ENCODE results near the gene DCAF8.

DCAF8 gene

DNA sequence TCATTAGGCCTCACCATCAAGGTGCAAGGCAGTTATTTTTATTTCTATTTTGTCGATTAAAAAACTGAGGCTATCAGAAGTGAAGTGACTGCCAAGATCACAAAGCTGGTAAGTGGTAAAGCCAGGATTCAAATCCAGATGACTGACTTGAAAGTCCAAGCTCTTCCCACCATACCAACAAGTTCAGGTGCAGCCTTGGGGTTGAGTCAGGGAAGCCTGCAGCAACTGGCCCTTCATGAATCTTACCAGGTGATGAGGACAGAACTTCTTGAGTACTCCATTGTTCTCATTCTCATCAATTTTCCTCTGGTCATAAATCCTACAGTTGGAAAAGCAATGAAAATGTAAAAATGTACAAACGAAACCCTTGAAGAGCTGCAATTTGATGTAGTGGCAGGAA is 37.0 kb downstream of the DCAF8 start:
- no peak for DNase-seq (ENCODE audit: low read depth)

DNA sequence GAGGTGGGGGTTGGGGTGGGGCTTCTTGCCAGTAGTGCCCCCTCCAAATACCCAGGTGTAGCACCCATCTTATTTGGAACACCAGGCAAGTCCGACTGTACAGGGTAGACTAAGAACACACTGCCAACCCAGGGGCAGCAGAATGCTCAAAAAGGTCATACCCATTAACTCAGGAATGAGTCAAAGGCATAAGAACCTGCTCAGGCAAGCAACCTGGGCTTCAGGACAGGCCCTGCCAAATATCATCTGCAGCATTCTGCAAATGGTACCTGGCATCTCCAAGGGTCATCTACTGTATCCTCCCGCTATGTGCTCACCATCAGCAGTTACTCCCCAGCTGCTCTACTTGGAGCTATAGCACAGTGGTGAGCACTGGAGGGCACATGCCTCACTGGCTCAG is 37.7 kb downstream of the DCAF8 start:
- DNase-seq (ENCODE audit: low read depth), result no peak

- DNase-seq (ENCODE audit: low read depth), result no peak
Observed at GRCh38 chr1:160222546-160222945, 39.8 kb downstream of the DCAF8 start.

DNA sequence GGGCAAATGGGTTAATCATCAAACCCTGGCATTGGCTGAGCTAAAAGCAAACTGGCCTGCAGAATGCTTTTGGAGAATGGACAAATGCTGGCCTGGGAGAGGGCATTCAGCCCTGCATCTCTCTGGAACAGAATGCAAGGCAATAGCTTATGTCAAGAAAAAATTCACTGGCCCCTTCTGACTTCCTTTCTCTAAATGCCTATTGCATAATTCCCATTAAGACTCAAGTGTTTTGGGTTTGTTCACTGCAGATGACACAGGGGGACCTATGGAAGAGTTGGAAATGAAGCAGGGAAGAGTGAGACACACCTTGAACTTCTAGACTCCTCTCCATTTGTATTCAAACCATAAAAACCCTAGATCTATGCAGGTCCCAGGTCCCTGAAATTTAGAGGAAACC is 41.3 kb downstream of the DCAF8 start:
- no peak for DNase-seq (ENCODE audit: low read depth)

GRCh38 chr1:160220301-160220700 is 42.0 kb downstream of the DCAF8 start:
- no peak for DNase-seq (ENCODE audit: low read depth)

GRCh38 chr1:160219062-160219929 is 43.1 kb downstream of the DCAF8 start:
- no peak for DNase-seq (ENCODE audit: low read depth)

GRCh38 chr1:160217481-160218051 is 44.8 kb downstream of the DCAF8 start:
- no peak for DNase-seq (ENCODE audit: low read depth)

DNA sequence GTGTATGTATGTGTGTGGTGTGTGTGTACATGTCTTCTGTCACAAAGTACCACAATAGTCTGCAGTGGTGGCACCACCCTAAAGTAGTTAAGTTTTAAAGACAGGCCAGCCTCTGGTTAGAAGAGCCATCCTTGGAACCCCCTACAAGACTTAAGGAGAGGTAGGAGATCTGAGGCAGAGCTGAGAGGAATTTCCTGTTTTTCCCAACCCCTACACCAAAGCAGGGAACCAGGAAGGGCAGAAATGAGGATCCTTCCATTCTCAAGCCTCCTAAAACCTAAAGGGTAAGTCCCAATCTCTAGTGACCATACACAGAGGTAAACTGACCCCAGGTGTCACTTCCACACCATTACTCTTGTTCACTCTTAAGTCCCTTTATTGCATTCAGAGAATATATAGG is 46.0 kb downstream of the DCAF8 start:
- DNase-seq (ENCODE audit: low read depth), result no peak

DNA sequence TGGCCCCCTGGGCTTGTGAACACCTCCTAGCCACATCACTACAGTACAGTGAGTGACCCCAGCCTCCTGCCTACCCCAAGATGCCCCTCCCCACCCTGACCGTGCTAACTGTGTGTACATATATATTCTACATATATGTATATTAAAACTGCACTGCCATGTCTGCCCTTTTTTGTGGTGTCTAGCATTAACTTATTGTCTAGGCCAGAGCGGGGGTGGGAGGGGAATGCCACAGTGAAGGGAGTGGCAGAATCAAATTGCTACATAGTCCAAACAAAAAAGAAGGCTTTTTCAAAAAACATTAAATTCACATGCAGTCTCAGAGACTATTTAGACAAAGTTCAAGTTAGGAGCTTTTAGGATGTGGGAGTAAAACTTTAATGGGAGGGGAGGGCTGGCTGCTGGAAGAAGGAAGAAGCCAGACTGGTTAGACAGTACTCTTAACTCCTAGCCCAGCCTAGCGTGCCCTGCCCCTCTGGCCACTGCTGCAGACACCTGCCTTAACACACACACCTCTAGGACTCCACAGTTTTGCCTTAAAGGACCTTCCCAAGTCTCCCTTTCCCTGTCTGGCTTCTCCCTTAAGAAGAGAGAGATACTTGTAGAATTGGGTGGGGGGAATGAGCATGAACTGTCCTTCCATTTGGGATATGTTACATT is 47.7 kb downstream of the DCAF8 start:
- no peak for DNase-seq (ENCODE audit: low read depth)

DNA sequence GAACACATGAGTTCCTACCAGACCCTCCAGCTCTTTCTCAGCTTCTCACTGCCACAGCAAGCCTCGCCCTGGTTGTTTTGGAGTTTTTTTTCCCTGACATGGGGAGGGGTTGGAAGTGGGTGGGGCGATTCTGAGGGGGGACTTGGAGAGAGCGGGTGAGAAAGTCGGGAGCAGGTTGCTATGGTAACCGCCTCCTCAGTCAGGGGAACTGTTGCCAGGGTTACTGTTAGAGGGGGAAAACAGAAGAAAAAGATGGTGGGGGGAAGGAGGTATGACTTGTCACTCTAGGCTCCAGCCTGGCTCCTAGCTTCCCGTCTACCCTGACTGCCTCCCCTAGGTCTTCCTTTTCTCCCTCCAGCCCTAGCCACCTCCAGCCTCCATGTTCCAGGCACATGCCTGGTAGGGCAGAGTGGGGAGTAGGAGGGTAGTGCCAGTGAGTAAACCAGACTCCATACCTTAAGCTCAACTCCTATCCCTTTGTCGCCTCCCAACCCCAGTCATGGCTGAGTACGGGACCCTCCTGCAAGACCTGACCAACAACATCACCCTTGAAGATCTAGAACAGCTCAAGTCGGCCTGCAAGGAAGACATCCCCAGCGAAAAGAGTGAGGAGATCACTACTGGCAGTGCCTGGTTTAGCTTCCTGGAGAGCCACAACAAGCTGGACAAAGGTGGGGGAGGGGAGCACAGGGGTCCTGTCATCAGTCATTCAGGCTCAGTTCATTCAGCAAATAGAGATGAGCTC is 51.1 kb downstream of the DCAF8 start:
- DNase-seq (ENCODE audit: low read depth), result no peak

DNA sequence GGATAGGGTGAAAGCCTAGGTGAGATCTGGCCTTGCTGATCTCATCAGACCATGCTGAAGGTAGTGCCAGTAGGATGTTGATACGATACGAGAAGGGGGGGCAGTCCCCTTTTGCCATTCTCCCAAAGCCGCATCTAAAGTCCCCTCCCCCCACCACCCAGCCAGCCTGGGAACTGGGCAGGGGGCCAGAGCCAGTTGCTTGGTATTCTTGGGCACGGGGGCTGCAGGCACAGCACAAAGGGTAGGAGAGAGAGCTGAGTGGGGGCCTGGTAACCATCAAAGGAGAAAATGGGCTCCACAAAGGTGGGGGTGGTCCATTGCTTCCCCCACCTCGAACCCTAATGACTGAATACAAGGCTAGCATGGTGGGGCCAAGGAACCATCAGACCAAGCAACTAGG is 51.8 kb downstream of the DCAF8 start:
- no peak for DNase-seq (ENCODE audit: low read depth)

DNA sequence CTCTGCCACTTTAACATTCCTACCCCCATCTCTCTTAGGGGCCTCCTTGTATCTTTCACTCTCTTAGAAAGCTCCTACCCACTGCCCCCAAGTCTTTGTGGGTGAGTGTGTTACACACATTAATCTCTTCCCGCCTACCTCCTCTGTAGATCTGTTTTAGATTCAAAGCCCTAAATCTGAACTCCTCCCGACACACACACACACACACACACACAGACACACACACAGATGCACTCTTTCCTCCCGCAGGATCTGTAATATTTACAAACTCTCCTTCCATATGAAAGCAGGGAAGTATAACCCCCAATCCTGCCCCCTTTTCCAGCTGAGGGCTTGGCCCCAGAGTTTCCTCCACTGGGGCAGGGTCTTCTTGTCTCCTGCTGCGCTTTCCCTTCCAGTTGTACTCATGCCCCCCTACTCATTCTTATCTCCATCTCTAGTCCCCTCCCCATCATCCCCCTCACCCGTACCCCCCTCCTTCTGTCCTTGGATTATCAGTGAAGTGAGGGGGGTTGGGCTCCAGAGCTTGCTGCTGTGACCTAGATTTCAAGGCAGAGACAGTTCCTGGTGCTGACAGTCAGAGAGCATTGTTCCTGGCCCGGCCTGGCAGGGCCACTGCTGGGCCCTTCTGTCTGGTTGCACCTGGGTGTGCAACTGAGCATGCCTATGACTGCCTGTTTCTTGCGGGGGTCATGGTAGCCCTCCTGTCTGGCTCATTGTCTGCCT is 52.9 kb downstream of the DCAF8 start:
- no peak for DNase-seq (ENCODE audit: low read depth)

DNA sequence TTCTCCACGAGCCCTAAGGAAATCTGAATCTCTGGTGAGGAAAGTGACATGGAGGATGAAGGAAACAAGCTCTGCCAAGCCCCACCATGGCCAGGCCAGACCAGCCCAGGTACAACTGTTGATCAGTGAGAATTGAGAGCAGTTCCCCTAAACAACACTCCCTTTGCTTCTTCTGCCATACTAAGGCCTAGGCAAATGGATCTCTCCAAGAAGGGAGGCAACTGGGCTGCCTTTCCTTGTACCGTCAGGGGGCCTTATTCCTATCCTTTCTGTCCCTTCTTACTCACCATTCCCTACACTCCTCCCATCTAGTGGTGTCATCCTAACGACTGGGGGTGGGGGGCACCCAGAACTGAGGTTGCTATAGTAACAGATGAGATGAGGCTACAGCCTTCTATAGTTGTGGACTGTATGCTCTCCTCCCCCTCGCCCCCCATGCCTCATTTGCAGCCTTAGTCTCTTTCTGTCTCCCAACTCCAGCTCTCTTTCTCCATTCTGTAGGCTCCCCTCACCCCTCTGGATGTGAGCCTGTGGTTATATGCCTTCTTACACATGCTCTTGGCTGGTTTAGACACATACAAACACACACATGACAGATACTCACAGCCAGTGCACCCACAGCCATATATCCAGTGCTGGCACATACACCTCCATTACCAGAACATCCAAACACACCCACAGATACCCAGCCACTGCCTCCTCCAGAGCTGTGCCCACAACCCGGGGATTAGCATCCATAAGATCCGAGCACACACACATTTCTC is 53.6 kb downstream of the DCAF8 start:
- DNase-seq (ENCODE audit: low read depth), result no peak

- DNase-seq (ENCODE audit: low read depth), result no peak
Observed at GRCh38 chr1:160207771-160208556, 54.4 kb downstream of the DCAF8 start.

DNA sequence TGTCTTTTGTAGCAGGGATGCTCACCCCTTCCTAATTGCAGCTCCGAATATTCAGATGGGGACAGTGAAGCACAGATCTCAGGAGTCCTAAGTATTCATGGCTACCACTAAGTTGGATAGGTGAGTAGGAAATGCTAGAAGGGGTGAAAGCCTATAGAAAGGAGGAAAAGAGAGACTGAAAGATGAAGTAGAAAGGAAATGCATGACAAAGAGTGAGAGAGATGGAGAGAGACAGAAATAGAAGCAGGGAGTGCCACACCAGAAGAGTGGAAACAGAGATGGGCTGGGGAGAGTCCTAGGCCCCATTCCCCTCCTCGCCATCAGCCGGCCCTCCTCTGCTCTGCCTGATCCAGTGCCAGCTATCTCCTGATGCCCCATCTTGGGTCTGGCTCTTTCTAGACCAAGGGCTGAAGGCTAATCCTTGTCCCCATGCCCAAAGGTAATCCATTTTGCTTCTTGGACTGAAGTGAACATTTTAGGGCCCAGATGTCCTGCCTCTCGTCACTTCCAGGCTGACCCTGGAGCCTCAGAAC is 55.2 kb downstream of the DCAF8 start:
- no peak for DNase-seq (ENCODE audit: low read depth)

- DNase-seq (ENCODE audit: low read depth), result no peak
Observed at GRCh38 chr1:160206421-160207117, 55.8 kb downstream of the DCAF8 start.

GRCh38 chr1:160206036-160206389 is 56.3 kb downstream of the DCAF8 start:
- peak; percentile 41 for DNase-seq (ENCODE audit: low read depth)

DNA sequence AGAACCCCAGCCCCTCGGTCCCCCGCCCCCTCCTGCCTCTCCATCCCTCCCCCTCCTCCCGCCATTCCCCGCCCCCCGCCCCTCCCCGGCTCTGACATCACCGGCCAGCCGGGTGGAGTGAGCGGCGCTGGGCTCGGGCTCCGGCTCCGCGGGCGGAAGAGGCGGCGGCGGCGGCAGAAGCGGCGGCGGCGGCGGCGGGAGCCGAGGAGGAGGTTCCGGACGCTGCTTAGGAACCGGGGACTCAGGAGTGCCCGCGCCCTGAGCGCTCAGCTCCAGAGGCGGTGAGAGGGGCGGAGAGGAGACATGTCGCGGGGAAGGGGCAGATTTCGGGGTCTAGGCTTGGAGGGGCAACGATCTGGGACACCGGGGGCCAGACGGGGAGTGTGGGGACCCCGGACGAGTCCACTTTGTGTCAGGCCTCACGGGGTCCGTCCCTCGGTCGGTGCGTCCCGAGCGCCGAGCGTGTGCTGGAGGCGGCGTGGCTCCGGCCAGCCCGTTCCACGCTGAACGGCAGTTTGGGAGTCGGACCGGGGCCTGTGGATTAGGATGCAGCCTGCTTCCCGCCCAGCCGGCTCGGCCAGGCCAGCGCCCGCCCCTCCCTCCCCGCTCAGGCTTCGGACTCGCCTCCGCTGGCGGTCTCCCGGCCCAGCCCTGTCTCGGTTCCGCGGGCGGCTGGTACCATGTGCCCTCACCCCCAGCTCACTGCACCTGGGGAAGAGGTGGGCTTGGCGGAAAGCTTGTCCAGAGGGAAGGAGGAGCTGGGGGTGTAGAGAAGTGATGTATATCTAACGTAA is 56.9 kb downstream of the DCAF8 start, which contains the start of gene PEA15:
Gene PEA15 (plus strand): TSS at position 143 of the 794 bp plus-strand sequence. CDS start 6,161 bp downstream, outside the sequence.
- DNase-seq (ENCODE audit: low read depth), result peak; percentile 61

Data from activated T-helper 9 cell treated with anti-CD3 and anti-CD28 coated beads, Interleukin-2, amount 50 U/mL, for 16 hours (primary cell).